Peyer's patch (tissue), 4 donors: ENCODE measurements around the gene TPGS1. TPM values are rescaled to one million over a fixed set of nuclear protein-coding genes. Genes with fewer than 3 reads are reported as not detected.

ENCODE experiments used
- DNase-seq, 3 donors: peaks; one replicate each; pipeline ENCODE4 v3.0.0-alpha.2; 2017 to 2019
- H3K27ac ChIP-seq, 4 donors: fragments of 200-600 bp; sonication (generic); one replicate each; pipeline ENCODE4 v1.5.1; 2016 to 2019
- H3K27me3 ChIP-seq, 2 donors: fragments of 200-600 bp; sonication (generic); one replicate each; pipeline ENCODE4 v1.5.1; 2019
- H3K36me3 ChIP-seq, 3 donors: fragments of 200-600 bp; sonication (generic); one replicate each; pipeline ENCODE4 v1.5.1; 2016 to 2019
- H3K4me1 ChIP-seq, 4 donors: fragments of 200-600 bp; sonication (generic); one replicate each; pipeline ENCODE4 v1.5.1; 2016 to 2019
- H3K4me3 ChIP-seq, 4 donors: fragments of 200-600 bp; sonication (generic); 1 replicate in 3 of 4; 2 replicates in 1 of 4; pipeline ENCODE4 v1.5.1; 2016 to 2019; ENCODE audit warnings: mild to moderate bottlenecking in 1 of 4
- H3K9me3 ChIP-seq, 4 donors: fragments of 200-600 bp; sonication (generic); one replicate each; pipeline ENCODE4 v1.5.1; 2016 to 2019; ENCODE audit warnings: mild to moderate bottlenecking in 1 of 4
- CTCF ChIP-seq, 6 experiments: fragments of 450-650 bp in 4 of 6; fragments of 200-600 bp in 2 of 6; sonication (generic) in 1 of 6; IDR thresholded peaks; one replicate each; pipeline ENCODE4 v1.5.1; 2017 to 2019; ENCODE audit warnings: antibody characterized with exemption in 6 of 6, mild to moderate bottlenecking in 3 of 6, moderate library complexity in 1 of 6
- POLR2A ChIP-seq, 2 donors: fragments of 450-650 bp; IDR thresholded peaks; one replicate each; pipeline ENCODE4 v1.5.1; 2017; ENCODE audit warnings: antibody characterized with exemption in 2 of 2, mild to moderate bottlenecking in 2 of 2, moderate library complexity in 2 of 2
- total RNA-seq, 4 donors: library from RNA; depleted of rRNA; stranded (reverse); fragments of >200 nt; gene quantifications; one replicate each; pipeline ENCODE4 v1.1.0, GENCODE V29; 2016

TPGS1 gene
- 10 to 100 TPM; 11.6 to 35.7 (median 24.2) TPM for total RNA-seq

GRCh38 chr19:507286-508203 is at the start of gene TPGS1:
Gene TPGS1, plus strand, starts transcription at chr19:507497. Its CDS starts 10 bp downstream, at chr19:507507.
- peak in 4 of 6 experiments; percentile 19 to 33 (median 24) for TF ChIP-seq CTCF (IDR thresholded peaks at IDR 0.05)
- peak; percentile 14 to 21 for TF ChIP-seq POLR2A (IDR thresholded peaks at IDR 0.05)
- peak within 1 kb of the TSS; percentile 84 to 98 (median 94) for H3K27ac ChIP-seq
- H3K9me3 ChIP-seq, result no peaks in the 10 kb centered on the region
- H3K36me3 ChIP-seq, result peaks cover 0 to 6% (median 0%) of the 10 kb centered on the region in 3 donors
- no peaks in the 10 kb centered on the region for H3K27me3 ChIP-seq
- peak within 1 kb of the TSS; percentile 84 to 100 (median 99) for H3K4me3 ChIP-seq
- peaks cover 5 to 40% (median 17%) of the 10 kb centered on the region in 4 donors for H3K4me1 ChIP-seq
- peak; percentile 88 to 94 (median 91) for DNase-seq

DNA sequence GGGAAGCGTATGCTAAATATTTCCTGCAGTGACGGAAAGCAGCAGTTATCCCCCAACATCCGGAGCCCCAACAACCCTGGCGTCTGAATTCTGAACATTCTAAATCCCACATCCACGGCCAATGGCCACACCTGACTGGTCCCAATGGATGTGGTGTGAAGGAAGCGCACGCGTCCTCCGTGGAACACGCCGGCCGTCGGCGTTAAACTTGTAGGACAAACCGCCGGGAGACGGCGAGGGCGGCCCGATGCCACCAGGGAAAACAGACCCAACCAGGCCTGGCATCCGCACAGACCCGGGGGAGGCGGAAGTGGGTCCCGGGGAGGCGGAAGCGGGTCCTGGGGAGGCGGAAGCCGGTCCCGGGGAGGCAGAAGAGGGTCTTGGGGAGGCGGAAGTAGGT is 49.7 kb upstream of the TPGS1 start:
- H3K4me1 ChIP-seq, result peaks cover 3 to 14% (median 11%) of the 10 kb centered on the region in 4 donors
- peaks cover 0 to 6% of the 10 kb centered on the region in 2 donors for H3K27me3 ChIP-seq
- no peak for DNase-seq
- no peak overlapping the region for H3K4me3 ChIP-seq
- H3K27ac ChIP-seq, result no peak overlapping the region
- no peak for TF ChIP-seq POLR2A (IDR thresholded peaks at IDR 0.05)
- no peak for TF ChIP-seq CTCF (IDR thresholded peaks at IDR 0.05)
- H3K36me3 ChIP-seq, result no peaks in the 10 kb centered on the region
- no peaks in the 10 kb centered on the region for H3K9me3 ChIP-seq

GRCh38 chr19:458091-459042 is 48.9 kb upstream of the TPGS1 start:
- Histone ChIP-seq H3K4me1 (peaks cover 3 to 14% (median 11%) of the 10 kb centered on the region in 4 donors), H3K27me3 (peaks cover 0 to 6% of the 10 kb centered on the region in 2 donors), H3K4me3 (no peak overlapping the region), H3K9me3 (no peaks in the 10 kb centered on the region), H3K27ac (no peak overlapping the region), H3K36me3 (no peaks in the 10 kb centered on the region)
- no peak for TF ChIP-seq CTCF (IDR thresholded peaks at IDR 0.05)
- TF ChIP-seq POLR2A (IDR thresholded peaks at IDR 0.05), result no peak
- no peak for DNase-seq

DNA sequence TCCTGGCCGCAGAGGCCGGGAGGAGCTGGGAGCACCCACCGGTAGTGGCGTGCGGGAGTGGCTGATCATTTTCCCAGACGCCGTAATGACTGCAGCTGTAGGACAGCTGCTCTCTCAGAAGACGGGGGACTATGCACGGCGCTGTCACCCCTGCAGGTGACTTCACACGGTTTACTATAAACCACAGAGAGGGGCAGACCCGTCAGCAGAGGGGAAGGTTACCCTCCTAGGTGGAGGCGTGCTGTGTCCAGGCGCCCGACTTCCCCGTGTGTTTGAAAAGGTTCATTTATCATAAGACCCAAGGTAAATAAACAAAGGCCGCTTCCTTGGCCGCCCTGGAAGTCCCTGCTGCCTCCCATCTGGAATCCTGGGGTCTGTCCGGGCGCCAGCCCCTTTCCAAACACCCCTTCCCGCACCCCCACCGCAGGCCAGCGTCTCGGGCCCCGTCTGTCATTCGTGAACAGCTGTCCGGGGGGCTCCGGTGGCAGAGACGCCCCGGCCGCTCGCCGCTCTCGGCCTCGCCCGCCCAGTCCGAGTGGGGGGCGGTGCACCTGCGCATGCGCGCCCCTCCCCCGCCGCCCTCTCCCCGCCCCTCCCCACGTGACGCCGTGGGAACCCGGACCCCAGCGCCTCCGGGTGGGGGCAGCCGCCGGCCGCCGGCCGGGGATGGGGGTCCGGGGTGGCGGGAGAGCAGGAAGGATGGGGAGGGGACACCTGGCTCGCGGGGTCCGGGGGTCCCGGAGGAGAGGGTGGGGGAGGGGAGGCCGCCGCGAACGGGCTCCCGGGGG is 47.4 kb upstream of the TPGS1 start:
- H3K4me1 ChIP-seq, result peaks cover 3 to 14% (median 11%) of the 10 kb centered on the region in 4 donors

More for the DNA sequence above, 47.4 kb upstream of the TPGS1 start:
- H3K9me3 ChIP-seq, result no peaks in the 10 kb centered on the region
- TF ChIP-seq POLR2A (IDR thresholded peaks at IDR 0.05), result peak; percentile 35 to 37
- TF ChIP-seq CTCF (IDR thresholded peaks at IDR 0.05), result peak in 1 of 6 experiments; percentile 4
- H3K27me3 ChIP-seq, result peaks cover 0 to 6% of the 10 kb centered on the region in 2 donors
- H3K36me3 ChIP-seq, result no peaks in the 10 kb centered on the region
- peak in 2 of 3 donors; percentile 56 to 77 for DNase-seq
- H3K27ac ChIP-seq, result peak overlapping the region; percentile 42 to 84 (median 75)
- peak overlapping the region; percentile 41 to 82 (median 62) for H3K4me3 ChIP-seq
